Peyer's patch (tissue), 4 donors: ENCODE data around the gene HSPB3.

Experiments used
- CTCF ChIP-seq, 6 experiments: fragments of 450-650 bp in 4 of 6; fragments of 200-600 bp in 2 of 6; sonication (generic) in 1 of 6; IDR thresholded peaks; one replicate each; pipeline ENCODE4 v1.5.1; 2017 to 2019; ENCODE audit warnings: antibody characterized with exemption in 6 of 6, mild to moderate bottlenecking in 3 of 6, moderate library complexity in 1 of 6
- POLR2A ChIP-seq, 2 donors: fragments of 450-650 bp; IDR thresholded peaks; one replicate each; pipeline ENCODE4 v1.5.1; 2017; ENCODE audit warnings: antibody characterized with exemption in 2 of 2, mild to moderate bottlenecking in 2 of 2, moderate library complexity in 2 of 2

- TF ChIP-seq CTCF (IDR thresholded peaks at IDR 0.05) (no peak), POLR2A (IDR thresholded peaks at IDR 0.05) (no peak)
Measured at GRCh38 chr5:54449923-54450322, 5.6 kb upstream of the HSPB3 start.
